SK-N-SH treated with all-trans-retinoic acid at 6 μM for 48 hours (cell line): ENCODE measurements around the gene PTH1R.

Experiments
- ARNTL ChIP-seq: fragments of 450-650 bp; formaldehyde crosslinking; IDR thresholded peaks from 2 replicates; pipeline ENCODE4 v1.5.0; 2020; ENCODE audit warnings: low read depth, mild to moderate bottlenecking, moderate library complexity, borderline replicate concordance
- ZFP30 ChIP-seq: fragments of 450-650 bp; formaldehyde crosslinking; IDR thresholded peaks from 2 replicates; pipeline ENCODE4 v1.5.0; 2022; ENCODE audit warnings: mild to moderate bottlenecking, moderate library complexity
- TF ChIP-seq, protein P1 (sequence below): fragments of 250-450 bp; sonication (Bioruptor Pico); IDR thresholded peaks from 2 replicates; pipeline ENCODE4 v1.5.0; 2020; ENCODE audit warnings: mild to moderate bottlenecking, moderate library complexity
- TF ChIP-seq, protein P2 (sequence below): fragments of 250-450 bp; sonication (Bioruptor Pico); IDR thresholded peaks from 2 replicates; pipeline ENCODE4 v1.8.0; 2021; ENCODE audit warnings: low read depth, mild to moderate bottlenecking, moderate library complexity, borderline replicate concordance
- TF ChIP-seq, protein P3 (sequence below): fragments of 250-450 bp; sonication (Bioruptor Pico); IDR thresholded peaks from 2 replicates; pipeline ENCODE4 v1.5.1; 2020; ENCODE audit warnings: low read depth, mild to moderate bottlenecking, moderate library complexity

DNA sequence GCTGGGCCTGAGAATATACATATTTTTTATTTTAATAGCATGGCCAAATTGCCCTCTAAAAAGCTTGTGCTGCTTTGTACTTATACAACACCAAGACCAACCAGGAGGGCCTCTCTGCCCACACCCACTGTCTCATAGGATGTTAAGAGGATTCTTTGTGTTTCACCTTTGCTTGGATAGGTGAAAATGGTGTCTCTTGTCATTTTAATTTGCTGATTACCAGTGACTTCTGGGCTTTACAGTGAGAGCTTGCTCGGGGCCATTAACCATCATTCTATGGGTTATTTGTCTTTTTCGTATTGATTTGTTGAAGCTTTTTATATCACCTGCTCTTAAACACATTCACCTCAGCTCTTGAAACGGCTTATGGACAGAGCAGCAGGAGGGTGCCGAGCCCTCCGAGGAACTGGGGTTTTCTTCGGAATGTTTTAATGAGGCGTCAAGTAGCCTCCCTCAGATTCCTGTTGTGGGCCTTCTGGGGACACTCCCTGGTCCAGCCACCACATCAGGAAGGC lies 10.5 kb downstream of the PTH1R start:
- TF ChIP-seq ARNTL (CRISPR knock-in tag) (no peak), ZFP30 (CRISPR knock-in tag) (no peak)
- TF ChIP-seq, protein P1, sequence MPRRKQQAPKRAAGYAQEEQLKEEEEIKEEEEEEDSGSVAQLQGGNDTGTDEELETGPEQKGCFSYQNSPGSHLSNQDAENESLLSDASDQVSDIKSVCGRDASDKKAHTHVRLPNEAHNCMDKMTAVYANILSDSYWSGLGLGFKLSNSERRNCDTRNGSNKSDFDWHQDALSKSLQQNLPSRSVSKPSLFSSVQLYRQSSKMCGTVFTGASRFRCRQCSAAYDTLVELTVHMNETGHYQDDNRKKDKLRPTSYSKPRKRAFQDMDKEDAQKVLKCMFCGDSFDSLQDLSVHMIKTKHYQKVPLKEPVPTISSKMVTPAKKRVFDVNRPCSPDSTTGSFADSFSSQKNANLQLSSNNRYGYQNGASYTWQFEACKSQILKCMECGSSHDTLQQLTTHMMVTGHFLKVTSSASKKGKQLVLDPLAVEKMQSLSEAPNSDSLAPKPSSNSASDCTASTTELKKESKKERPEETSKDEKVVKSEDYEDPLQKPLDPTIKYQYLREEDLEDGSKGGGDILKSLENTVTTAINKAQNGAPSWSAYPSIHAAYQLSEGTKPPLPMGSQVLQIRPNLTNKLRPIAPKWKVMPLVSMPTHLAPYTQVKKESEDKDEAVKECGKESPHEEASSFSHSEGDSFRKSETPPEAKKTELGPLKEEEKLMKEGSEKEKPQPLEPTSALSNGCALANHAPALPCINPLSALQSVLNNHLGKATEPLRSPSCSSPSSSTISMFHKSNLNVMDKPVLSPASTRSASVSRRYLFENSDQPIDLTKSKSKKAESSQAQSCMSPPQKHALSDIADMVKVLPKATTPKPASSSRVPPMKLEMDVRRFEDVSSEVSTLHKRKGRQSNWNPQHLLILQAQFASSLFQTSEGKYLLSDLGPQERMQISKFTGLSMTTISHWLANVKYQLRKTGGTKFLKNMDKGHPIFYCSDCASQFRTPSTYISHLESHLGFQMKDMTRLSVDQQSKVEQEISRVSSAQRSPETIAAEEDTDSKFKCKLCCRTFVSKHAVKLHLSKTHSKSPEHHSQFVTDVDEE (CRISPR knock-in tag), result no peak
- TF ChIP-seq, protein P2, sequence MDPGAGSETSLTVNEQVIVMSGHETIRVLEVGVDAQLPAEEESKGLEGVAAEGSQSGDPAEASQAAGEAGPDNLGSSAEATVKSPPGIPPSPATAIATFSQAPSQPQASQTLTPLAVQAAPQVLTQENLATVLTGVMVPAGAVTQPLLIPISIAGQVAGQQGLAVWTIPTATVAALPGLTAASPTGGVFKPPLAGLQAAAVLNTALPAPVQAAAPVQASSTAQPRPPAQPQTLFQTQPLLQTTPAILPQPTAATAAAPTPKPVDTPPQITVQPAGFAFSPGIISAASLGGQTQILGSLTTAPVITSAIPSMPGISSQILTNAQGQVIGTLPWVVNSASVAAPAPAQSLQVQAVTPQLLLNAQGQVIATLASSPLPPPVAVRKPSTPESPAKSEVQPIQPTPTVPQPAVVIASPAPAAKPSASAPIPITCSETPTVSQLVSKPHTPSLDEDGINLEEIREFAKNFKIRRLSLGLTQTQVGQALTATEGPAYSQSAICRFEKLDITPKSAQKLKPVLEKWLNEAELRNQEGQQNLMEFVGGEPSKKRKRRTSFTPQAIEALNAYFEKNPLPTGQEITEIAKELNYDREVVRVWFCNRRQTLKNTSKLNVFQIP (CRISPR knock-in tag), result no peak
- TF ChIP-seq, protein P3, sequence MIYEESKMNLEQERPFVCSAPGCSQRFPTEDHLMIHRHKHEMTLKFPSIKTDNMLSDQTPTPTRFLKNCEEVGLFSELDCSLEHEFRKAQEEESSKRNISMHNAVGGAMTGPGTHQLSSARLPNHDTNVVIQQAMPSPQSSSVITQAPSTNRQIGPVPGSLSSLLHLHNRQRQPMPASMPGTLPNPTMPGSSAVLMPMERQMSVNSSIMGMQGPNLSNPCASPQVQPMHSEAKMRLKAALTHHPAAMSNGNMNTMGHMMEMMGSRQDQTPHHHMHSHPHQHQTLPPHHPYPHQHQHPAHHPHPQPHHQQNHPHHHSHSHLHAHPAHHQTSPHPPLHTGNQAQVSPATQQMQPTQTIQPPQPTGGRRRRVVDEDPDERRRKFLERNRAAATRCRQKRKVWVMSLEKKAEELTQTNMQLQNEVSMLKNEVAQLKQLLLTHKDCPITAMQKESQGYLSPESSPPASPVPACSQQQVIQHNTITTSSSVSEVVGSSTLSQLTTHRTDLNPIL (CRISPR knock-in tag), result no peak
